Measurements from ENCODE around the gene CA10.

GRCh38 chr17:51651513-51652298 lies 506.8 kb downstream of the CA10 start:
- TF ChIP-seq EP300 (IDR thresholded peaks at IDR 0.05), result no peak
- no peak for TF ChIP-seq POLR2A (IDR thresholded peaks at IDR 0.05)
